ENCODE measurements around the gene AP1G1. TPM values are rescaled to one million over a fixed set of nuclear protein-coding genes. Genes with fewer than 3 reads are reported as not detected.
"Not testable (repeated sequence)": the region's sequence is repeated elsewhere in the genome, so short reads cannot be mapped to it uniquely, and the experiment has no call there.

AP1G1 gene
- total RNA-seq, 1 experiment from 2014 or later: 41.6 TPM

DNA sequence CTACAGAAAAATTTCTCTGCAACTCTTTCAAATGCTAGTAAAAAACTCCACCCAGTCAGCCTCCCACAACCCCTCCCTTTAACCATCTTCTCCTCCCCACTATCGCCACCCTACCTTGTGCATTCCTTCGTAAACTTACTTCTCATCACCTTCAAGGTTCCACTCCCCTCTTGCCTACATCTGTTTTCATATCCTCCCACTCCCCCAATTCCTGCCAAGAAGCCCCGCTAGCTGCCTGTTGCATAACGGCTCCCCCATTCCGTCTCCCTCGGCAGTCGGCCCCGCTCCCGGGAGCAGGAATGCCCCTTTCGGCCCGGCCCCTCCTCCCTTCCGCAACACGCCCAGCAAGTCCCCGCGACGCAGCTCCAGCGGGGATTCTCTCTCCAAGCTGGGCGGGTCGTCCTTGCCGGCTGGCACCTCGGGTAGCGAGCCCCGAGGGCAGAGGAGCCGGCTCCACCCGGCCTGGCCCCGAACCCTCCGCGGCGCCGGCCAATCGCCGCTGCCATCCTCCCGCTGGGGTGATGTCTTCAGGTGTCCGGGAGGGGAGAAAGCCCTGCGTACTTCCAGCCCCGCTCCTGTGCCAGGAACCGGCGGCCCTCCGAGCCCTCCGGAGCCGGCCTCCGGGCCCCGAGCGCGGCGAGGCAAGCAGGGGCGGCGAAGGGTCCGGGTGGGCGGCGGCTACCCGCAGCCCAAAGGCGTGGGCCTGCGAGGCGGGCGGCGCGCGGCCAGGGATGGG, 85.7 kb downstream of the AP1G1 start:
- DNase-seq (ENCODE audit: low spot score): peak; percentile 57
- in situ Hi-C loops (cut with HindIII; ENCODE audit: low sequenced_read_pairs): no loop called here

- no peak for DNase-seq (ENCODE audit: low spot score)
- in situ Hi-C loops (cut with HindIII; ENCODE audit: low sequenced_read_pairs): no loop called here
Observed at GRCh38 chr16:71721066-71721740, 87.4 kb downstream of the AP1G1 start.

- DNase-seq (ENCODE audit: low spot score): no peak
- in situ Hi-C loops (cut with HindIII; ENCODE audit: low sequenced_read_pairs): no loop called here
Observed at GRCh38 chr16:71712501-71712900, 96.1 kb downstream of the AP1G1 start.

- in situ Hi-C loops (cut with HindIII; ENCODE audit: low sequenced_read_pairs): no loop called here
- no peak for DNase-seq (ENCODE audit: low spot score)
Observed at GRCh38 chr16:71711789-71712188, 96.8 kb downstream of the AP1G1 start.

GRCh38 chr16:71709229-71709781, 99.3 kb downstream of the AP1G1 start:
- in situ Hi-C loops (cut with HindIII; ENCODE audit: low sequenced_read_pairs): no loop called here
- DNase-seq (ENCODE audit: low spot score): no peak

DNA sequence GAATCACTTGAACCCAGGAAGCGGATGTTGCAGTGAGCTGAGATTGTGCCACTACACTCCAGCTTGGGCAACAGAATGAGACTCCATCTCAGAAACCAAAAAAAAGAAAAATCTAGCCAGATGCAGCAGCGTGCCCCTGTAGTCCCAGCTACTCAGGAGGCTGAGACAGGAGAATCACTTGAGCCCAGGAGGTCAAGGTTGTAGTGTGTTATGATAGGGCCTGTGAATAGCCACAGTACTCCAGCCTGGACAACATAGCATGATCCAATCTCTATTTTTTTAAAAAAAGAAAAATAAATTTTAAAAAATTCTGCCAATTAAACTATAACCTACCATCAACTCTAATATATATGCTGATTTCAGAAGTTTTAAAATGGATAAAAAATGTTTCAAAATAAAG, 99.9 kb downstream of the AP1G1 start:
- in situ Hi-C loops (cut with HindIII; ENCODE audit: low sequenced_read_pairs): no loop called here
- no peak for DNase-seq (ENCODE audit: low spot score)

DNA sequence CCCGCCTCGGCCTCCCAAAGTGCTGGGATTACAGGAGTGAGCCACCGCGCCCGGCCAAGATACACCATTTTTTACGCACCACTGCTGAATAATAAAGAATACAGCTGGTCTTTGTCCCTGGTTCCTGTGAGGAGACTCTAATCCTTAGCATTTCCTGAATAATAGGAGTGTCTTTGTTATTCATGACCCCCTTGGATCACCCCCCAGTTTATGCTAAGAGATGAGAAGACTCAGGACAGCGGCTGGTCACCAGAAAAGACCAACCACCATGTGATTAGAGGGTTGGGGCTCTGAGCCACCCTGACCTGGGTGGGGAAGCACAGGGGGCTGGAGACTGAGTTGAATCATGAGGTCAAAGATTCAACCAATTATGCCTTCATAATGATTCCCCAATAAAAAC, 101.4 kb downstream of the AP1G1 start:
- in situ Hi-C loops (cut with HindIII; ENCODE audit: low sequenced_read_pairs): no loop called here
- DNase-seq (ENCODE audit: low spot score): no peak

DNA sequence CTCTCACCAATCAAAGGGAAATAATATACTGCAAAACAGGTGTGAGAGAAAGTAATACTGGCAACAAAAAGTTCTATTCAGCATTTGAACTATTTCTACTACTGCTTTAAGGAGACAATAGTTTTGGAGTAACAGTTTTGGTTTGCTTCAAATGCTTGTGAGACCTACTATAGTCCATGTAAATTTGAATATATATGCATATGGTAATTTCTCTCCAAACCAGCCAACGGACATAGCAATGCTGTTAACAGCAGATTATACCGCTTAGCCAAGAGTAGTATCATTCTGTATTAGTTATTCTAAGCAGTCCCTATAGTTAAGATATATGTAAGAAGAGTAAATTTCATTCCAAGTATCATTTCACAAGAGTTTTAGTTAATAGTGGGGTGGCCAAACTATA, 102.6 kb downstream of the AP1G1 start:
- no peak for DNase-seq (ENCODE audit: low spot score)
- in situ Hi-C loops (cut with HindIII; ENCODE audit: low sequenced_read_pairs): no loop called here

- in situ Hi-C loops (cut with HindIII; ENCODE audit: low sequenced_read_pairs): no loop called here
Observed at GRCh38 chr16:71703333-71703732, 105.3 kb downstream of the AP1G1 start.

DNA sequence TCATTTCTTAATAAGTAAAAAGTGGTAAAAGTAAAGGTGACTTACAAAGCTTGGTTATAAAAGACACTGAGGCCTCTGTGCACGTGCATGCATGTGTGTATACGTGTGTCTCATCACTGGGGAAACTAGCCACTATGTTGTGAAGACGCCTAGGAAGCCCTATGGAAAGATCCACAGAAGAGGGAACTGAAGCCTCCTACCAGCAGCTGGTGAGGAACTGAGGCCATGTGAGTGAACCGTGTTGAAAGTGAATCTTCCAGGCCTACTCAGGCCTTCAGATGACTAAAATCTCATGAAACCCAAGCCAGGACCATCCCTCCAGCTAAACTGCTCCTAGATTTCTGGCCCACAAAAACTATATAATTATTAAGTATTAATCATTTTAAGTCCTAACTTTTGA, 107.8 kb downstream of the AP1G1 start:
- DNase-seq (ENCODE audit: low spot score): no peak
- in situ Hi-C loops (cut with HindIII; ENCODE audit: low sequenced_read_pairs): no loop called here

More at GRCh38 chr16:71703333-71703732, 105.3 kb downstream of the AP1G1 start:
- no peak for DNase-seq (ENCODE audit: low spot score)

DNA sequence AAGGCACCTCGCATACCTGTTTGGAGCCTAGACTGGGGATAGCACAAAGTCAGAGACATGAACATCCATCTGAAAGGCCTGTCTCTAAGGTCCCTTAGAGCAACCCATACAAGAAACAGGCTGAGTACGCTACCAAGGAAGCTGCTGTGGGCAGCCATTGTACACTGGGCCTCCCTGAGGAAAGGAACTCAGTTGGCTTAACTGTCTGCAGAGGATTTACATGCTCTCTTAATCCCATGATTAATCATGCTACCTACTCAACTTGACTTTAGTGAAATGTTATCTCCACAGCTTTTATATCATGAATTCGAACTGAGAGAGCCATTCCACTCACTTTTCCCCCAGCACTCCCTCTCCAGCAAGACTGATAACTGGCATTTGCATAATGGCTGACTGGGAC, 110.1 kb downstream of the AP1G1 start:
- no peak for DNase-seq (ENCODE audit: low spot score)
- in situ Hi-C loops (cut with HindIII; ENCODE audit: low sequenced_read_pairs): no loop called here

GRCh38 chr16:71693164-71693563, 115.5 kb downstream of the AP1G1 start:
- in situ Hi-C loops (cut with HindIII; ENCODE audit: low sequenced_read_pairs): no loop called here
- DNase-seq (ENCODE audit: low spot score): no peak

GRCh38 chr16:71689901-71690300, 118.7 kb downstream of the AP1G1 start:
- in situ Hi-C loops (cut with HindIII; ENCODE audit: low sequenced_read_pairs): no loop called here
- no peak for DNase-seq (ENCODE audit: low spot score)

- DNase-seq (ENCODE audit: low spot score): no peak
- in situ Hi-C loops (cut with HindIII; ENCODE audit: low sequenced_read_pairs): no loop called here
Observed at GRCh38 chr16:71687861-71688260, 120.8 kb downstream of the AP1G1 start.

- DNase-seq (ENCODE audit: low spot score); in situ Hi-C loops (cut with HindIII; ENCODE audit: low sequenced_read_pairs): not testable (repeated sequence)
Observed at GRCh38 chr16:71684280-71684679, 124.4 kb downstream of the AP1G1 start.

GRCh38 chr16:71681360-71681759, 127.3 kb downstream of the AP1G1 start:
- in situ Hi-C loops (cut with HindIII; ENCODE audit: low sequenced_read_pairs): no loop called here
- no peak for DNase-seq (ENCODE audit: low spot score)

Other genes starting within 250 kb of the AP1G1 start
- gene TAT, start 231.7 kb downstream of the AP1G1 start, total RNA-seq (2014; rRNA removed; shearing (Covaris generic)): not detected in 2 replicates
- gene MARVELD3, start 182.7 kb downstream of the AP1G1 start, total RNA-seq (2014; rRNA removed; shearing (Covaris generic)): 3.6 and 4.3 TPM in 2 replicates
- gene PHLPP2, start 84.1 kb downstream of the AP1G1 start, total RNA-seq (2014; rRNA removed; shearing (Covaris generic)): 5.7 and 9.0 TPM in 2 replicates
- 5.7 and 6.8 TPM in 2 replicates for gene ATXN1L, start 37.1 kb upstream of the AP1G1 start, total RNA-seq (2014; rRNA removed; shearing (Covaris generic))
- 24.7 and 27.7 TPM in 2 replicates for gene ZNF821, start 75.3 kb upstream of the AP1G1 start, total RNA-seq (2014; rRNA removed; shearing (Covaris generic))
- gene IST1, start 86.7 kb upstream of the AP1G1 start, total RNA-seq (2014; rRNA removed; shearing (Covaris generic)): 162 and 187 TPM in 2 replicates
- not detected in 2 replicates for gene PKD1L3, start 191.6 kb upstream of the AP1G1 start, total RNA-seq (2014; rRNA removed; shearing (Covaris generic))
- gene DHODH, start 199.9 kb upstream of the AP1G1 start, total RNA-seq (2014; rRNA removed; shearing (Covaris generic)): 8.4 and 24.5 TPM in 2 replicates
- gene HP, start 245.7 kb upstream of the AP1G1 start, total RNA-seq (2014; rRNA removed; shearing (Covaris generic)): not detected in 2 replicates